Peyer's patch (tissue), 4 donors: ENCODE measurements around the gene PPP1R9B.

ENCODE experiments used
- CTCF ChIP-seq, 6 experiments: fragments of 450-650 bp in 4 of 6; fragments of 200-600 bp in 2 of 6; sonication (generic) in 1 of 6; IDR thresholded peaks; one replicate each; pipeline ENCODE4 v1.5.1; 2017 to 2019; ENCODE audit warnings: antibody characterized with exemption in 6 of 6, mild to moderate bottlenecking in 3 of 6, moderate library complexity in 1 of 6
- POLR2A ChIP-seq, 2 donors: fragments of 450-650 bp; IDR thresholded peaks; one replicate each; pipeline ENCODE4 v1.5.1; 2017; ENCODE audit warnings: antibody characterized with exemption in 2 of 2, mild to moderate bottlenecking in 2 of 2, moderate library complexity in 2 of 2

DNA sequence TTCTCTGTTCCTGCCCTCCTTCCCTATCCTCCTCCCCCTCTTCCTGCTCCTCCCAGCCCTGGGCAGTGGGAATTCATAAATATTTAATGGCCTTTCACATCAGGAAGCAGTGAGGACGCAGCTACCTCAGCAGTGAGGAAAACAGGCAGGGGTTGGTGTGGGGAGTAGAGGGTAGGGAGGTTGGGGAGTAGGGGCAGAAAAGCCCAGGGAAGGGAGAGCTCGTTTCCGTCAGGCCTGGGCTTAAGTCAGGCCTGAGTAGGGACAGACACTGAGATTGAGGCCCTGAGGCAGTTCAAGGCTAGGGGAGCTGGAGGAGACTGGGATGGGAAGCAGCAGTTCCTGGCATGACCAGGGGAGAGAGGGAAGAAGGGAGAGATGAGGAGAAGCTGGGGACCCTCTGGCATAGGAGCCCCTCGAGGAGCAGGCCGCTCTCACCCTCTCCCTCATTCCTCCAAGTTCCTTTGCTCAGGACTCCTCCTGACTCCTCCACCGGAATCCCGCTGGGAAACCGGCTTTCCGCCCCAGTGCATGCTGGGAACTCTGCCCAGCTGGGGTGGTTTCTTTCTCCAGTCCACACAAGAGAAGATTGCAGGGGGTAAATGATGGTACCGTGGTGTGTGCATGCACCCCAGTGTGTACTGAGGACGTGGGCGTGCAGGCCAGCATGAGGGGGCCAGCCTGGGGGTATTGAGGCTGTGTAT, 26.7 kb downstream of the PPP1R9B start:
- no peak for TF ChIP-seq CTCF (IDR thresholded peaks at IDR 0.05)
- TF ChIP-seq POLR2A (IDR thresholded peaks at IDR 0.05), result no peak
